Effector memory CD4-positive, alpha-beta T cell (primary cell): ENCODE results near the gene CAPN14.

ENCODE experiments used
- DNase-seq, 3 donors: peaks; one replicate each; pipeline ENCODE4 v3.0.0-alpha.2; 2020
- H3K27ac ChIP-seq: 2 replicates; pipeline ENCODE4 v1.7.0; 2013; ENCODE audit warnings: mild to moderate bottlenecking, low read length, moderate library complexity; ENCODE audit not compliant: insufficient read depth, poor library complexity, severe bottlenecking
- H3K27me3 ChIP-seq: replicated peaks from 2 replicates; pipeline ENCODE4 v1.7.0; 2013; ENCODE audit warnings: mild to moderate bottlenecking, low read length; ENCODE audit not compliant: insufficient read depth, control insufficient read depth, poor library complexity, severe bottlenecking
- H3K36me3 ChIP-seq: 2 replicates; pipeline ENCODE4 v1.7.0; 2013; ENCODE audit warnings: mild to moderate bottlenecking, low read length, moderate library complexity; ENCODE audit not compliant: control insufficient read depth, insufficient read depth
- H3K4me1 ChIP-seq: 2 replicates; pipeline ENCODE4 v1.7.0; 2013; ENCODE audit warnings: low read length, mild to moderate bottlenecking; ENCODE audit not compliant: control insufficient read depth, insufficient read depth, poor library complexity, severe bottlenecking
- H3K4me3 ChIP-seq: 2 replicates; pipeline ENCODE4 v1.7.0; 2013; ENCODE audit warnings: low read length, low read depth, mild to moderate bottlenecking; ENCODE audit not compliant: insufficient read depth, poor library complexity, severe bottlenecking
- H3K9me3 ChIP-seq: 2 replicates; pipeline ENCODE4 v1.7.0; 2013; ENCODE audit warnings: mild to moderate bottlenecking, low read length, moderate library complexity; ENCODE audit not compliant: control insufficient read depth

The CAPN14 gene

GRCh38 chr2:31227110-31227509 lies 9.8 kb upstream of the CAPN14 start:
- Histone ChIP-seq H3K4me3 (no peak overlapping the region), H3K27me3 (no peaks in the 10 kb centered on the region), H3K4me1 (no peaks in the 10 kb centered on the region), H3K27ac (no peak overlapping the region), H3K9me3 (no peaks in the 10 kb centered on the region), H3K36me3 (no peaks in the 10 kb centered on the region)
- DNase-seq, result no peak

- Histone ChIP-seq H3K4me1 (no peaks in the 10 kb centered on the region), H3K4me3 (no peak overlapping the region), H3K36me3 (no peaks in the 10 kb centered on the region), H3K9me3 (no peaks in the 10 kb centered on the region), H3K27me3 (no peaks in the 10 kb centered on the region), H3K27ac (no peak overlapping the region)
- no peak for DNase-seq
These were observed 9.0 kb upstream of the CAPN14 start for GRCh38 chr2:31226266-31226665.

GRCh38 chr2:31223749-31224148 lies 6.4 kb upstream of the CAPN14 start:
- no peaks in the 10 kb centered on the region for H3K27me3 ChIP-seq
- no peaks in the 10 kb centered on the region for H3K4me1 ChIP-seq
- no peaks in the 10 kb centered on the region for H3K36me3 ChIP-seq
- no peak for DNase-seq
- H3K9me3 ChIP-seq, result no peaks in the 10 kb centered on the region
- H3K27ac ChIP-seq, result no peak overlapping the region
- H3K4me3 ChIP-seq, result no peak overlapping the region

- Histone ChIP-seq H3K4me1 (no peaks in the 10 kb centered on the region), H3K4me3 (no peak overlapping the region), H3K9me3 (no peaks in the 10 kb centered on the region), H3K27me3 (no peaks in the 10 kb centered on the region), H3K27ac (no peak overlapping the region), H3K36me3 (no peaks in the 10 kb centered on the region)
- DNase-seq, result no peak
These were observed 5.7 kb upstream of the CAPN14 start for GRCh38 chr2:31223026-31223425.

- Histone ChIP-seq H3K9me3 (no peaks in the 10 kb centered on the region), H3K27me3 (no peaks in the 10 kb centered on the region), H3K4me1 (no peaks in the 10 kb centered on the region), H3K36me3 (no peaks in the 10 kb centered on the region), H3K27ac (no peak overlapping the region), H3K4me3 (no peak overlapping the region)
- DNase-seq, result no peak
These were observed 4.8 kb upstream of the CAPN14 start for GRCh38 chr2:31222071-31222470.

GRCh38 chr2:31221544-31221943 lies 4.2 kb upstream of the CAPN14 start:
- H3K9me3 ChIP-seq, result no peaks in the 10 kb centered on the region
- H3K27ac ChIP-seq, result no peak overlapping the region
- no peaks in the 10 kb centered on the region for H3K27me3 ChIP-seq
- no peak for DNase-seq
- H3K4me3 ChIP-seq, result no peak overlapping the region
- H3K4me1 ChIP-seq, result no peaks in the 10 kb centered on the region
- no peaks in the 10 kb centered on the region for H3K36me3 ChIP-seq

- DNase-seq, result no peak
- H3K27me3 ChIP-seq, result no peaks in the 10 kb centered on the region
- no peak overlapping the region for H3K4me3 ChIP-seq
- H3K4me1 ChIP-seq, result no peaks in the 10 kb centered on the region
- no peak overlapping the region for H3K27ac ChIP-seq
- H3K36me3 ChIP-seq, result no peaks in the 10 kb centered on the region
- H3K9me3 ChIP-seq, result no peaks in the 10 kb centered on the region
These were observed 2.0 kb upstream of the CAPN14 start for GRCh38 chr2:31219131-31219969.

GRCh38 chr2:31216734-31217133 lies 581 bp downstream of the CAPN14 start:
- Histone ChIP-seq H3K27ac (no peak overlapping the region), H3K4me1 (no peaks in the 10 kb centered on the region), H3K4me3 (no peak overlapping the region), H3K36me3 (no peaks in the 10 kb centered on the region), H3K9me3 (no peaks in the 10 kb centered on the region), H3K27me3 (no peaks in the 10 kb centered on the region)
- no peak for DNase-seq

- H3K9me3 ChIP-seq, result no peaks in the 10 kb centered on the region
- no peak for DNase-seq
- no peak overlapping the region for H3K4me3 ChIP-seq
- no peaks in the 10 kb centered on the region for H3K27me3 ChIP-seq
- no peaks in the 10 kb centered on the region for H3K36me3 ChIP-seq
- no peaks in the 10 kb centered on the region for H3K4me1 ChIP-seq
- no peak overlapping the region for H3K27ac ChIP-seq
These were observed 2.8 kb downstream of the CAPN14 start for GRCh38 chr2:31214444-31214915.

- Histone ChIP-seq H3K36me3 (no peaks in the 10 kb centered on the region), H3K27ac (no peak overlapping the region), H3K27me3 (no peaks in the 10 kb centered on the region), H3K4me3 (no peak overlapping the region), H3K4me1 (no peaks in the 10 kb centered on the region), H3K9me3 (no peaks in the 10 kb centered on the region)
- DNase-seq, result no peak
These were observed 3.5 kb downstream of the CAPN14 start for GRCh38 chr2:31213601-31214443.
